HG03103 (cell line): ENCODE measurements around the gene OR2A5.
"Not testable (repeated sequence)": the region's sequence is repeated elsewhere in the genome, so short reads cannot be mapped to it uniquely, and the experiment has no call there.

Source experiments
- ATAC-seq: cut with Tn5 transposase; IDR thresholded peaks from one replicate; pipeline ENCODE4 v1.9.1; 2021; ENCODE audit warnings: low read depth; ENCODE audit not compliant: unreplicated experiment

The OR2A5 gene, protein sequence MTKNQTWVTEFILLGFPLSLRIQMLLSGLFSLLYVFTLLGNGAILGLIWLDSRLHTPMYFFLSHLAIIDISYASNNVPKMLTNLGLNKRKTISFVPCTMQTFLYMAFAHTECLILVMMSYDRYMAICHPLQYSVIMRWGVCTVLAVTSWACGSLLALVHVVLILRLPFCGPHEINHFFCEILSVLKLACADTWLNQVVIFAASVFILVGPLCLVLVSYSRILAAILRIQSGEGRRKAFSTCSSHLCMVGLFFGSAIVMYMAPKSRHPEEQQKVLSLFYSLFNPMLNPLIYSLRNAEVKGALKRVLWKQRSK

DNA sequence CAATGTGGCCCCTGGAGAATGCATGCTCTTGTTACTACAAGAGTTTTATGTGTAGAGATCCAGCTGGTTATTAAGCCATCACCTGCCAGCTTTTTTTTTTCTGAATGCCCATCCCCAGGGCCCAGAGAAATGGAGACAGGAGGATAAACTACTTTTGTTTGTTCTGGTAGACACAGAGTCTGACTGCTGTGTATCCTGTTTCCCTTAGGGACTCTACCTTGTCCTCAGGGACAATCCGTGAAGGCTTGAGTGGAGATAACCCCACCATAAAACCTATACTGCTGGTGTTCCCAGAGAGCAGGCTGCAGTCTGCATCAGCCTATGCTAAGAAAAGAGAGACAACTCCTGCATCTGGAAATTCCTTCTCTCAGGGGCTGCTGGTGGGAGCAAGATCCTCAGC lies at the start of gene OR2A5:
TSS of gene OR2A5 (plus strand) at position 301 of the 400 bp plus-strand sequence. CDS start 1,454 bp downstream, outside the sequence.
- ATAC-seq: no peak

DNA sequence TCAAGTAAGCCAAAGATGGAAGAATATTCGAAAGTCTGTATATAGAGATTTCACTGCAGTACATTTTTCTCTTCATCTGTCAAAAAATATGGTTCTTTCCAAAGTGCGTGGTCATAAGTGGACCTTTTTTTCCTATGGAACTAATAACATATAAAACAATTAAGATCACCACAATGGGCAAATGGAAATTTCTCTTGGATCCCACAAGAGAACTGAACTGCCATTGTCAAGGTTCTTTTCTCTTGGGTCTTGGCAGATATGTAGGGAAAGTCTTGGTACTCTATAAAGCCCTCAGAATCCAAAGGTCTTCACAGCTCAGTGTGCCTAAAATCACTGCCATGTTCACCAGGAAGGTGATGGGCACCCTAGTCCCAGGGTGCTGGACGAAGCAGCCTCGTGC lies 48.7 kb upstream of the OR2A5 start, which contains the start of gene OR6B1:
TSS of gene OR6B1 (plus strand) at position 301 of the 400 bp plus-strand sequence. CDS start 3,677 bp downstream, outside the sequence.
- no peak for ATAC-seq

DNA sequence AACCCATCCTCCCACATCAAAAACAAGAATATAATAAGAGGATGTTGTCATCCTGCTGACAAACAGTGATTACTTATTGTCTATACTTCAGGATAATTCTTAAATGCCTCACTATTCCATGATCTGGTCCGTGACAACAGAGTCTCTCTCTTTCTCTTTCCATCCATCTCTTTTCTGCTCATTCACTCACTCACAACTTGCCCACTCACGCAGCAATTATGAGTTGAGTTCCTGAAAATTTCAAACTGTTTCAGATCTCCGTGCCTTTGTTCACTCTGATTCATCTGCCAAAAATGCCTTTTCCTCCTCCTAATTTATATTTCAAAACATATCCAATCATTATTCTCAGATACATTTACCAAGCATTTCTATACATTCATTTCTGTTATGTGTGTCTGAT lies 47.2 kb upstream of the OR2A5 start:
- no peak for ATAC-seq

DNA sequence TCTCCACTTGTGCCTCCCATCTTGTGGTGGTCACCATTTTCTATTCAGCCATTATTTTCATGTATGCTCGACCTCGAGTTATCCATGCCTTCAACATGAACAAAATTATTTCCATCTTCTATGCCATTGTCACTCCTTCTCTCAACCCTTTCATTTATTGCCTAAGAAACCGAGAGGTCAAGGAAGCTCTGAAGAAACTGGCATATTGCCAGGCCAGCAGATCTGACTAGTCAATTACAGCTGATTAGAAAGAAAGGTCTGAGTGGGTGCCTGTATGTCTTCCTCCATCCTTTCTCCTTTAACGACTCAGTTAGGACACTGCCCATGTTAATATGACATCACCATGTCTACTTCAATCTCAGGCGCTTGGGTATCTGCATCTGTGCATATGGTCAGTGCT lies 44.0 kb upstream of the OR2A5 start:
- ATAC-seq: no peak

DNA sequence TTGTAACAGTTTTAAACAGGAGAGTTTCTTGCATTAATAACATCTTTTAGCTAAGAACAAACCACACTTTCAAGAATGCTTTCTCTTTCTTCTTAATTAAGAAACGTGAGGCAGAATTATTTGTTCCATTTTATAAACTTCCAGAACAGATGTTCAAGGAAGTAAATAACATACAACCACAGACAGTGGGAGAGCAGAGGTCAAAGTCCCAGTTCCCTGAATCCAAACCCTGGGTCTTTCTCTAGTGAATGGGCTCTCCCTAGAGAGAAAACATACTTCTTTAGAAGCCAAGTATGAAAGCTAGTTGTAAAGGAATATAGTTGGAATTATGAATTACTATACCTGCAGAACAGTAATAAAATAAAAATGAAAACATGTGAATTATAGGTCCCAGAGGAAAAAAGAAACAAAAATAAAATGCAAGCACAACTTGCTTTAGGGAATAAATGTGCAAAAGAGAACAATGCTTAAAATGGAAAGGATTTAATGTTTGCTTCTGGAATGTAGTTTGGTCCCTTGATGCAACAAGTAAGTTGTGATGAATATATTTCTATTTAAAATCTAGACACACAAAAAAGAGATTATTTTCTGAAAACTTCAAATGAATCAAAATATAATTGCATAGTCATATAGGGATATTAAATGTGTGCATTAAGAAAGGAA lies 42.6 kb upstream of the OR2A5 start:
- no peak for ATAC-seq

DNA sequence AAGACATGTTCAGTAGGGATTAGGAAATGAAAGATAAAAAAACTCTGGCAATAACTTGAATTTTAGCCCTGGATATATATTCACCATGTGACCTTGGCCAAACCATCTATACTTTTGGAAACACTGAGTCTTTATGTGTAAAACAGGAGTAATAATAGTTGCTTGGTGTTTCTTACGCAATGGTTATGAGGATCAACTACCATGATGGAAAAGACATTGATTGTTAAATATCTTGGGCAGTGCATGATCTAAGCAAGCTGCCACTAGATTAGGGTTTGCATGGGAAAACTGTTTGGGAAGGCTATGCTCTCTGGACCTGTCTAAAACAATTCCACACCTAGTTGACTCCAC lies 42.1 kb upstream of the OR2A5 start:
- no peak for ATAC-seq

DNA sequence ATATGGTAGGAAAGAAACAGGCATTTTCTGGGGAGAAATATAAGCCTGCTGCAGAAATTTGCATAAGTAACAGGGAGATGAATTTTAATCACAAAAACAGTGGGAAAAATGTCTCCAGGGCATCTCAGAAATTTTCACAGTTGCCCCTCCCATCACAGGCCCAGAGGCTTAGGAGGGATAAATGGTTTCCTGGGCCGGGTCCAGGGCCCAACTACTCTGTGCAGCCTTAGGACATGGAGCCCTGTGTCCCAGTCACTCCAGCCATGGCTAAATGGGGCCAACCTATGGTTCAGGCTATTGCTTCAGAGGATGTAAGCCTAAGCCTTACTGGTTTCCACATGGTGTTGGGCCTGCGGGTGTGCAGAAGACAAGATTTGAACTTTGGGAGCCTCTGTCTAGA lies 39.4 kb upstream of the OR2A5 start:
- ATAC-seq: no peak

DNA sequence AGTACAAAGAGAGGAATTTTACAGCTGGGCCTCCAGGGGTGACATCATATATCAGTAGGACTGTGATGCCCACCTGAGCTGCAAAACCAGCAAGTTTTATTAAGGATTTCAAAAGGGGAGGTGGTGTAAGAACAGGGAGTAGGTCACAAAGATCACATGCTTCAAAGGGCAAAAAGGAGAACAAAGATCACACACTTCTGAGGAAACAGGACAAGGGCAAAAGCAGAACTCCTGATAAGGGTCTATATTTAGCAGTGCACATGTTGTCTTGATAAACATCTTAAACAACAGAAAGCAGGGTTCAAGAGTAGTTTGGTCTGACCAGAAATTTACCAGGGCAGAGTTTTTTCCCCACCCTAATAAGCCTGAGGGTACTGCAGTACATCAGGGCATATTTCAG lies 38.7 kb upstream of the OR2A5 start:
- not testable (repeated sequence) for ATAC-seq

DNA sequence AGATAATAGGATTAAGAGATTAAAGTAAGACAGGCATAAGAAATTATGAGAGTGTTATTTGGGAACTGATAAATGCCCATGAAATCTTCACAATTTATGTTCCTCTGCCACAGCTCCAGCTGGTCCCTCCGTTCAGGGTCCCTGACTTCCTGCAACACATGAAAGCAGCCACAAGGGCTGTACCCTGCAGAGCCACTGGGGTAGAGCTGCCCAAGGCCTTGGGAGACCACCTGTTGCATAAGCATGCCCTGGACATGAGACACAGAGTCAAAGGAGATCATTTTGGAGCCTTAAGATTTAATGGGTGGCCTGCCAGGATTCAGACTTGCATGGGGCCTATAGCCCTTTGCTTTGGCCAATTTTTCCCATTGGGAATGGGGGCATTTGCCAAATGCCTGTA lies 37.9 kb upstream of the OR2A5 start:
- ATAC-seq: not testable (repeated sequence)

DNA sequence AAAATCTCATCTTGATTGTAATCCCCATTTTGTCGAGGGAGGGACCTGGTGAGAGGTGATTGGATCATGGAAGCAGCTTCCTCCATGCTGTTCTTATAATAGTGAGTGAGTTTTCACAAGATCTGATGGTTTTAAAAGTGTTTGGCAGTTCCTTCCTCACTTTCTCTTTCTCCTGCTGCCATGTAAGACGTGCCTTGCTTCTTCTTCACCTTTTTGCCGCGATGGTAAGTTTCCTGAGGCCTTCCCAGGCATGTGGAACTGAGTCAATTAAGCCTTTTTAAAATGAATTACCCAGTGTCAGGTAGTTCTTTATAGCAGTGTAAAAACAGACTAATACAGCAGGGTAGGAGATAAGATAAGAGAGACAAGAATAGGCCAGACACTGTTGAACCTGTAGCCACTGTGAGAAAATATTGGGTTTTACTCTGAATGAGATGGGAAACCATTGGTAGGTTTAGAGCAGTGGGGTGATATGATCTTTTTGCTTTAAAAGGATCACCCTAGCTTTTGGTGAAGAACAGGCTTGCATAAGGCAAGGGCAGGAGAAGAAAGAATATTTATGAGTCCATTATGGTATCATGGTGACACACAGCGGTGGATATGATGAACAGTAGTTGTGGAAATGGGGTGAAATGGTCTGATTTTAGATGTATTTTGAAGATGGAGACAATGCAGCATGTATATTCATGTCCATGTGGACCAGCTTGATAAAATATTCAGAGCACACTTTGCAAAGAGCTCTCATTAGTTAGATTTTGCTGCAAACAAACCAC lies 37.1 kb upstream of the OR2A5 start:
- no peak for ATAC-seq

DNA sequence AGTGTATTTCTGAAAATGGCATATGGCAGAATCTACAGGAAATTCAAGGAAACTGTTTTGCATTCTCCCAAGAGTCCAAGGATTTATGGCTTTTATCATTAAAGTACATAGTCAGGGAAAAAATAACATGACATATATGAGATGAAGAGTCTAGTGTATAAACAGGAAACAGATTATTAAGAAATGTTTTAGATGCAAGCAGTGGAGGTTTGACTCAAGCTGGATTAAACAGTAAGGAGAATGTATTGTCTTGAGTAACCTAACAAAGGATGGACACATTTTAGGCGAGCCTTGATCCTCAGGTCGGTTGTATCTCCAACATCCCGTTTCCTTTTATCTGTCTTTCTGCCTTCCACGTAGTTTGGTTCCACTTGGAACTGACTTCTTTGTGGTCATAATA lies 30.7 kb upstream of the OR2A5 start:
- no peak for ATAC-seq

DNA sequence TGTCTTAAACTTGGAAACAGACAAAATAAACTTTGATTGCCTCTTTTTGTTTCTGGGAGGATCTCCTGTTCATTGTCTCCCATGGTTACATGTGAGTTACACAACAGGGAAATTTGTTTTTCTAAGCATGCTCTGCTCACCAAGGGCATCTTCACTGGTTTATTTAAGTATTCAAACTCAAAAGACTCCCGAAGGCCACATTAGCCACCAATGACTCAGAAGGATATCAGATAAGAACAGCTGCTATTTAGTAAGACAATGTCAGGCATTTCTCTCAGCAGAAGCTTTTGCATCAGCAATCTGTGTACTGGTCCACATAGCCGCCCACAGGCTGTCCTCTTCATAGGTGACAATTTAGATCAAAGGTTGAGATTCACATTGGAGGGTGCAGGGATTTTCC lies 29.3 kb upstream of the OR2A5 start:
- ATAC-seq: no peak

DNA sequence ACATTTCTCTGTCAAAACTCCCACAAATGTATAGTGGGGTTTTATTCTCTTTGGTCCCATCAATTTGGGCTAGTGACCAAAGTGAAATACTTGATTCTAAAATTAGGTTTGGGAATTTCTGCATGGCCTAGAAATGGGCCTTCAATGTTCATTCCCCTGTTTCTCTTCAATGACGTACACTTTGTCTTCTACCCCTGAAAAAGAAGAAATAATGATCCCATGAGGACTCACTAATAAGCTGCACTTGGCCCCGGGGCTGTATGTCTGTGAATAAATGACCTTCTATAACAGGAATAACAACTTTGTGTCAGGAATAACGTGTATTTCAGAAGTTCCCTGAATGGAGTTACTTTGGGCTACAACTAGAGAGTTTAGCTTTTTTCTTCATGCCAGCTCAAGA lies 28.4 kb upstream of the OR2A5 start:
- ATAC-seq: no peak

DNA sequence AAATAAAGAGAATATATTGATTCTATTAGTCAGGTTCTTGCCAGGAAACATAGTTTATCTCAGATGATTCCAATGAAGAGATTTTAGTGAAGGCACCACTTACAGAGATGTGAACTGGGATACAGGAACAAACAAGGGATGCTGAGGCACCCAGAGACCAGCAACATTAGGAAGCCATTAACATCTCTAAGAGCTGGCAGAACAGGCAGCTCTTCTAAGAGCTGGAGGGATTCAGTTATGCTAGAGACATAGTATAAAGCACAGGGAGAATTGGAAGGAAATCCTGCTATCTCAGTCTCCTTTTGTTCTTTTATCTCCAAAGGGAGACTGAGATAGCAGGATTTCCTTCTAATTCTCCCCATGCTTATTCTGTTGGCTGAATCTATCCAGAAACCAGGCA lies 26.6 kb upstream of the OR2A5 start:
- no peak for ATAC-seq

DNA sequence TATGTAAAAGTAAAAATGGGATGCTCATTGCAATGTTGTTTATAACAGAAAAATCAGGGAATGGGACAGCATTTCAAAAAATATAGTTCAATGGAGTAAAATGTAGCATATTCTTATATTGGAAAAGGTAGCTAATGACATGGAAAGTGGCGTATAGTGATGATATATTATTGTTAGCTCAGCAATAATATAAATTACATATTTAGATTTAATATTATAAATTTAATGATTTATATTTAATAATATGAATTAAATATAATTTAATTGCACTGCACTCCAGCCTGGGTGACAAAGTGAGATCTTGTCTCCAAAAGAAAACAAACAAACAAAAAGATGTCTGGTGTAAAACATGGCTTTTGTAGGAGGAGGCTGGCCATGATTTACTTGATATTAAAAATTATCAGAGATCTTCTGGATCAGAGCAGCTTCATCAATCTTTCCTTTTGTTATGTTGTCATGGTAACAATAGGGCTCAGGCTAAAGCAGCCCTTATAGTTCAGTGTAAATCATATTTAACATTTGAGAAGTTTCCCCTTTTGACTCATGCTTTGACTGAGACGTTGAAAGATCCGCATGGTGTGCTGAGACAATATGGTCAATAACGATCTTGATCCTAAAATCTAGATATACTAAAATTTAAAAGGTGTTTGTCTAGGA lies 25.4 kb upstream of the OR2A5 start:
- ATAC-seq: no peak

DNA sequence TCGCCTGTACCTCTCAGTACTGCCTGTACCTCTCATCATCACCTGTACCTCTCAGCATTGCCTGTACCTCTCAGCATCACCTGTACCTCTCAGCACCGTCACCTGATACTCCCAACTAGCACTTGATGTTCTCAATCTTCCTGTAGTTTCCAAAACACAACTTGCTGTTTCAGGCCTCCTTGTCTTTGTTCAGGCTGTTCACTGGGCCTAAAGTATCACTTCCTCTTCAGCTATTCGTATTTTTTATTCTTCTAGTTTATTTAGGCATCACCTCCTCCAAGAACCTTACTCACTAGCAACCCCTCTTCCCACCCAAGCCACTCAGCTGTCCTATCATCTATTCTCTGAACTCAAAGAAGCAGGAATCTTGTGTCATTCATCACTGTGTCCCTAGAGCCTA lies 24.5 kb upstream of the OR2A5 start:
- no peak for ATAC-seq

DNA sequence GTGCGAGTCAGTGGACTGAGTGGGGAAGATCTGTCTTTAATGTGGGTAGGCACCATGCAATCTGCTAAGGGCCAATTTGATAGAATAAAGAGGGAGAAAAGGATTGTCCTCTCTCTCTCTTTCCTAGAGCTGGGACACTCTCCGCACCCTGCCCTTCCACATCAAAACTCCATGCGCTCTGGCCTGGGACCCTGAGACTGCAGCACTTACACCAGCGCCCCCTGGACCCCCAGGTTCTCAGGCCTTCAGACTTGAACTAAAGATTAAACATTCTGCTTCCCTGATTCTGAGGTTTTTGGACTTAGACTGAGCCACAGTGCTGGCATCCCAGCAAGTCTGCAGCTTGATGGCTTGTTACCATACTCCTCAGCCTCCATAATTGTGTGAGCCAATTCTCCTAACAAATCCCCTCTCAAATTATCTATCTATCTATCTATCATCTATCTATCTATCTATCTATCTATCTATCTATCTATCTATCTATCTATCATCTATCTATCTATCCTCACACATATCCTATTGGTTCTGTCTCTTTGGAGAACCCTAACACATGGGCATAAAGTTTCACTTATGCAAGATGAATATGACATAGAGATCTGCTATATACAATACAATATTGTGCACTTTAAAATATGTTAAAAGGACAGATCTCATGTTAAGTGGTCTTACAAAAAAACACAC lies 22.4 kb upstream of the OR2A5 start:
- no peak for ATAC-seq

DNA sequence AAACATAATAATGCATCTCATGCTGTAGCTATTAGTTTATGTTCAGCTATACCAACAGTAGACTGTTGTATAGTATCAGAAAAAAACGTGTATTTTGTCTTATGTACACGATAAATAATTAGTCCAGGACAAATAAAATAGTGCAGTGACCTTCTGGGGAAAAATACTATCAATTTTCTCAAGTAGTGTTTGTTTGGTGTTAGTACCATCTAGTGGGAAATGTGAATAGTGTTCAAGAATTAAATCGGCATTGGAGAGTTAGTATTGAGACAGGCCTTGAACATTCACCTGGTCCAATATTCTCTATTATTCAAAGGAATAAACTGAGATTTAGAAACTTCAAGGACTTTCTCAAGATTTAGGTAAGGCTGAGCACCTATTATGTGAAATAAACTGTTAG lies 21.7 kb upstream of the OR2A5 start:
- no peak for ATAC-seq

DNA sequence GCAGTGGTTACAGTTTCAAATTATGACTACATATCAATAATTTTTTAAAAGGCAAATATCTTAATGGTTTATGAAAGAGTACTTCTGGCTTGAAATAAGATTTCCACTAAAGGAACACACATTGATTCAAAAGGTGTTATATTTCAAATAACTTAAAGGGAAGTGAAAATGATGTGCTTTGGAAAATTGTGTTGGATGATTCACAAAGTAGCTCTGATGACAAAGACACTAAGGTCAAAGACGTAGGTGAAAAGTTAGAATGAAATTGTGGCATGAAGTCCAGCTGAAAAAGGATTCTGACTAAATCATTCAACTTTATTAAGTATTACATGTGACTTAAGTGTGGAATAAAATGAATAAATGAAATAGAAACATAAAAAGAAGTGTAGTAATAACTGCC lies 20.8 kb upstream of the OR2A5 start:
- ATAC-seq: no peak

DNA sequence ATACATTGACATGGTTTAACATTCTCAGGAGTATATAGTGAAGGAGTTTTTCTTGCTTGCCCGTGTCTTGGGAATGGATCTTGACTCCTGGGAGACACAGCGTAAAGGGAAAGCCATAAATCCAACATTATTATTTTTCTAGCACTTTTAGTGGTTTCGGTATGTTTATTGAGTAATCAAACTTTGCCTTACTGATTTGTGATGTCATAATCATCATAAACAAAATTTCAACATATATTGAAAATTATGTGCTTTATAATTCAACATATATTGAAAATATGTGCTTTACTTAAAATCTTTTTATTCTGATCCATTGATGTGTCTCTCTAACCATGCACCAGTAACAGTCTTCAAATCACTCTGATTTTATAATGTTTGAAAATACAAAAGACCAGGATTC lies 20.2 kb upstream of the OR2A5 start:
- ATAC-seq: no peak

DNA sequence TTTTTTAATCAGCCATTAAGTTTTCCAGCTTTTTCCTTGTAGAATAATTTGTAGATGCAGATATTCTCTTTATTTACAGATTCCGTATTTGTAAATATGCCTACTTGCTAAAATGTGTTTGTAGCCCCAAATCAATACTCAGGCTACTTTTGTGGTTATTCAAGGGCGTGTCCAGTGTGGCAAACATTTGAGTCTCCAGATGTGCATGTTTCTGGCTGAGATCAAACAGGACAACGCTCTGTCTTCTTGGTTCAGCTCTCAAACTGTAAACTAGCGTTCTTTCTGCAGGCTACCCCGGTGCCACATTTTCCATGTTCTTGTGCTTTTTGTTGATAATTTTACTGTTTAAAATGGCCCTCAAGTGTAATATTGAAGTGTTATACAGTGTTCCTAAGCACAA lies 16.2 kb upstream of the OR2A5 start:
- ATAC-seq: no peak
